Subcutaneous adipose tissue (tissue), 4 donors: ENCODE measurements around the gene KRTAP24-1. TPM values are rescaled to one million over a fixed set of nuclear protein-coding genes. Genes with fewer than 3 reads are reported as not detected.

Experiments
- CTCF ChIP-seq: fragments of 450-650 bp; IDR thresholded peaks from one replicate; pipeline ENCODE4 v1.5.1; 2016; ENCODE audit warnings: low read depth, mild to moderate bottlenecking, control low read depth, antibody characterized with exemption, moderate library complexity
- total RNA-seq, 4 donors: library from RNA; depleted of rRNA; stranded (reverse); fragments of >200 nt; gene quantifications; one replicate each; pipeline ENCODE4 v1.1.0, GENCODE V29; 2016

KRTAP24-1 gene
- total RNA-seq, 4 donors from 2014 or later: not detected

GRCh38 chr21:30238168-30238567 lies 44.6 kb downstream of the KRTAP24-1 start:
- TF ChIP-seq CTCF: no peak

GRCh38 chr21:30234643-30235042 lies 48.1 kb downstream of the KRTAP24-1 start:
- no peak for TF ChIP-seq CTCF

- no peak for TF ChIP-seq CTCF
Observed at GRCh38 chr21:30234050-30234449, 48.7 kb downstream of the KRTAP24-1 start.

GRCh38 chr21:30233228-30234020 lies 49.3 kb downstream of the KRTAP24-1 start:
- TF ChIP-seq CTCF: no peak

- TF ChIP-seq CTCF: no peak
Observed at GRCh38 chr21:30232011-30232410, 50.7 kb downstream of the KRTAP24-1 start.

Other genes with a start within 250 kb of the KRTAP24-1 start
- gene CLDN17, start 116.1 kb downstream of the KRTAP24-1 start, total RNA-seq: not detected
- under 1 TPM in 1 of 4 donors, not detected in 3; 0.33 TPM for gene CLDN8, start 66.9 kb downstream of the KRTAP24-1 start, total RNA-seq
- gene KRTAP25-1, start 6.6 kb upstream of the KRTAP24-1 start, total RNA-seq: not detected
- gene KRTAP26-1, start 37.4 kb upstream of the KRTAP24-1 start, total RNA-seq: not detected
- not detected for gene KRTAP27-1, start 54.7 kb upstream of the KRTAP24-1 start, total RNA-seq
- gene KRTAP23-1, start 65.7 kb upstream of the KRTAP24-1 start, total RNA-seq: not detected
- not detected for gene KRTAP13-2, start 89.3 kb upstream of the KRTAP24-1 start, total RNA-seq
- gene KRTAP13-1, start 113.1 kb upstream of the KRTAP24-1 start, total RNA-seq: not detected
- not detected for gene KRTAP13-3, start 143.0 kb upstream of the KRTAP24-1 start, total RNA-seq
- gene KRTAP13-4, start 147.3 kb upstream of the KRTAP24-1 start, total RNA-seq: not detected
- gene KRTAP15-1, start 157.3 kb upstream of the KRTAP24-1 start, total RNA-seq: not detected
- gene KRTAP19-1, start 197.4 kb upstream of the KRTAP24-1 start, total RNA-seq: not detected
- gene KRTAP19-2, start 204.5 kb upstream of the KRTAP24-1 start, total RNA-seq: not detected
- gene KRTAP19-3, start 209.1 kb upstream of the KRTAP24-1 start, total RNA-seq: not detected
- not detected for gene KRTAP19-4, start 214.2 kb upstream of the KRTAP24-1 start, total RNA-seq
- not detected for gene KRTAP19-5, start 219.2 kb upstream of the KRTAP24-1 start, total RNA-seq